H9 (cell line): Measurements from ENCODE around the gene TMEM14B. TPM values are rescaled to one million over a fixed set of nuclear protein-coding genes. Genes with fewer than 3 reads are reported as not detected.

Source experiments
- DNase-seq: peaks from one replicate; pipeline ENCODE4 v3.0.0-alpha.2; 2017
- H2AFZ ChIP-seq: one replicate; pipeline ENCODE4 v1.6.1; 2013; ENCODE audit warnings: mild to moderate bottlenecking, low read length, control low read depth, moderate library complexity
- H2AK5ac ChIP-seq: 2 replicates; pipeline ENCODE4 v1.6.1; 2013; ENCODE audit warnings: low read length, control low read depth, mixed read lengths; ENCODE audit not compliant: insufficient read length
- H2BK120ac ChIP-seq: one replicate; pipeline ENCODE4 v1.6.1; 2013; ENCODE audit warnings: low read depth, mild to moderate bottlenecking, low read length, control low read depth, inconsistent platforms; ENCODE audit not compliant: poor library complexity, severe bottlenecking
- H2BK12ac ChIP-seq: 2 replicates; pipeline ENCODE4 v1.6.1; 2013; ENCODE audit warnings: low read length, control low read depth, mixed read lengths, low read depth; ENCODE audit not compliant: insufficient read length
- H2BK15ac ChIP-seq: 2 replicates; pipeline ENCODE4 v1.6.1; 2013; ENCODE audit warnings: low read depth, low read length, control low read depth
- H2BK20ac ChIP-seq: one replicate; pipeline ENCODE4 v1.6.1; 2013; ENCODE audit warnings: low read depth, mild to moderate bottlenecking, low read length, control low read depth, inconsistent platforms; ENCODE audit not compliant: poor library complexity, severe bottlenecking
- H2BK5ac ChIP-seq: 2 replicates; pipeline ENCODE4 v1.6.1; 2013; ENCODE audit warnings: low read length, control low read depth, mixed read lengths; ENCODE audit not compliant: insufficient read length
- H3K14ac ChIP-seq: 2 replicates; pipeline ENCODE4 v1.6.1; 2013; ENCODE audit warnings: low read length, control low read depth; ENCODE audit not compliant: insufficient read depth
- H3K18ac ChIP-seq: 2 replicates; pipeline ENCODE4 v1.6.1; 2013; ENCODE audit warnings: low read depth, mild to moderate bottlenecking, mixed read lengths, low read length, control low read depth; ENCODE audit not compliant: insufficient read length
- H3K23ac ChIP-seq: 2 replicates; pipeline ENCODE4 v1.6.1; 2013; ENCODE audit warnings: low read length, control low read depth, mixed read lengths, low read depth; ENCODE audit not compliant: insufficient read length
- H3K23me2 ChIP-seq: 2 replicates; pipeline ENCODE4 v1.6.1; 2013; ENCODE audit warnings: low read depth, mild to moderate bottlenecking, mixed read lengths, low read length, control low read depth; ENCODE audit not compliant: insufficient read length, poor library complexity, severe bottlenecking
- H3K27ac ChIP-seq: 2 replicates; pipeline ENCODE4 v1.5.1; 2013; ENCODE audit warnings: low read length, control low read depth, mixed read lengths, low read depth; ENCODE audit not compliant: insufficient read length
- H3K27me3 ChIP-seq: 2 replicates; pipeline ENCODE4 v1.6.1; 2013; ENCODE audit warnings: low read length, control low read depth, inconsistent platforms; ENCODE audit not compliant: insufficient read depth
- H3K4ac ChIP-seq: 2 replicates; pipeline ENCODE4 v1.6.1; 2013; ENCODE audit warnings: low read depth, mild to moderate bottlenecking, control low read depth, inconsistent platforms, low read length, moderate library complexity
- H3K4me1 ChIP-seq: 2 replicates; pipeline ENCODE4 v1.6.1; 2013; ENCODE audit warnings: low read length, control low read depth, inconsistent platforms; ENCODE audit not compliant: insufficient read depth
- H3K4me2 ChIP-seq: 2 replicates; pipeline ENCODE4 v1.6.1; 2013; ENCODE audit warnings: low read length, control low read depth, mixed read lengths; ENCODE audit not compliant: insufficient read length, insufficient read depth
- H3K56ac ChIP-seq: 2 replicates; pipeline ENCODE4 v1.6.1; 2013; ENCODE audit warnings: low read depth, mild to moderate bottlenecking, mixed read lengths, low read length, control low read depth; ENCODE audit not compliant: insufficient read length
- H3K79me1 ChIP-seq: 2 replicates; pipeline ENCODE4 v1.6.1; 2013; ENCODE audit warnings: low read depth, mild to moderate bottlenecking, moderate library complexity, low read length, control low read depth, inconsistent platforms; ENCODE audit not compliant: insufficient read depth, poor library complexity, severe bottlenecking
- H3K79me2 ChIP-seq: 2 replicates; pipeline ENCODE4 v1.6.1; 2013; ENCODE audit warnings: low read length, control low read depth, inconsistent platforms; ENCODE audit not compliant: insufficient read depth
- H3K9ac ChIP-seq: 2 replicates; pipeline ENCODE4 v1.6.1; 2013; ENCODE audit warnings: low read length, control low read depth, mixed read lengths; ENCODE audit not compliant: insufficient read length; ENCODE audit errors: extremely low read depth
- H3K9me3 ChIP-seq: one replicate; pipeline ENCODE4 v1.6.1; 2013; ENCODE audit warnings: low read depth, low read length, inconsistent platforms; ENCODE audit not compliant: control insufficient read depth
- H3T11ph ChIP-seq: one replicate; pipeline ENCODE4 v1.6.1; 2013; ENCODE audit warnings: mild to moderate bottlenecking, low read length, control low read depth, inconsistent platforms
- H4K20me1 ChIP-seq: one replicate; pipeline ENCODE4 v1.6.1; 2013; ENCODE audit not compliant: control insufficient read depth, insufficient read length, insufficient read depth
- H4K5ac ChIP-seq: 2 replicates; pipeline ENCODE4 v1.6.1; 2013; ENCODE audit warnings: low read depth, mild to moderate bottlenecking, mixed read lengths, low read length, control low read depth; ENCODE audit not compliant: insufficient read length
- H4K8ac ChIP-seq: replicated peaks from 2 replicates; pipeline ENCODE4 v1.6.1; 2013; ENCODE audit warnings: low read length, control low read depth, mixed read lengths, low read depth; ENCODE audit not compliant: insufficient read length
- H4K91ac ChIP-seq: 2 replicates; pipeline ENCODE4 v1.6.1; 2013; ENCODE audit warnings: low read depth, mild to moderate bottlenecking, moderate library complexity, mixed read lengths, low read length, control low read depth; ENCODE audit not compliant: insufficient read length
- H3K27ac Mint-ChIP-seq, 3 experiments: 2 replicates in 2 of 3; 3 replicates in 1 of 3; pipeline ENCODE4 v1.8.0; 2020 to 2021; ENCODE audit warnings: mixed read lengths in 3 of 3, mild to moderate bottlenecking in 1 of 3, moderate library complexity in 1 of 3
- H3K27me3 Mint-ChIP-seq: 2 replicates; pipeline ENCODE4 v1.8.0; 2021; ENCODE audit warnings: low read depth, mild to moderate bottlenecking, moderate library complexity, mixed read lengths
- H3K36me3 Mint-ChIP-seq, 3 experiments: 2 replicates in 2 of 3; 3 replicates in 1 of 3; pipeline ENCODE4 v1.8.0; 2020 to 2021; ENCODE audit warnings: low read depth in 3 of 3, mixed read lengths in 3 of 3; ENCODE audit not compliant: insufficient read depth in 1 of 3
- H3K4me1 Mint-ChIP-seq, 2 experiments: 2 replicates each; pipeline ENCODE4 v1.8.0; 2020; ENCODE audit warnings: mixed read lengths in 2 of 2
- H3K4me3 Mint-ChIP-seq, 2 experiments: 2 replicates in 1 of 2; 3 replicates in 1 of 2; pipeline ENCODE4 v1.8.0; 2020 to 2021; ENCODE audit warnings: mild to moderate bottlenecking in 2 of 2, mixed read lengths in 2 of 2, moderate library complexity in 1 of 2
- H3K9me3 Mint-ChIP-seq, 2 experiments: 2 replicates in 1 of 2; 3 replicates in 1 of 2; pipeline ENCODE4 v1.8.0; 2020; ENCODE audit warnings: mild to moderate bottlenecking in 2 of 2, mixed read lengths in 2 of 2, moderate library complexity in 1 of 2
- WGBS: extraction: QIAGEN DNeasy Blood & Tissue Kit; methylation state at CpG from one replicate; pipeline ENCODE4 v1.1.7; 2013; ENCODE audit warnings: missing lambda C conversion rate, low lambda C conversion rate, mixed read lengths; ENCODE audit not compliant: insufficient read length; ENCODE audit errors: extremely low coverage; 5-methylcytosine and 5-hydroxymethylcytosine counted together
- total RNA-seq: library from RNA; stranded (reverse); gene quantifications from 2 replicates; pipeline ENCODE4 v1.2.1, GENCODE V29; 2021
- TF ChIP-seq, protein P1 (sequence below): fragments of 200-600 bp; sonication (generic); conservative IDR thresholded peaks from 3 replicates; pipeline ENCODE4 v1.8.0; 2021; ENCODE audit warnings: antibody characterized with exemption, mild to moderate bottlenecking

The TMEM14B gene
- total RNA-seq, 1 experiment from 2014 or later = 107 TPM

DNA sequence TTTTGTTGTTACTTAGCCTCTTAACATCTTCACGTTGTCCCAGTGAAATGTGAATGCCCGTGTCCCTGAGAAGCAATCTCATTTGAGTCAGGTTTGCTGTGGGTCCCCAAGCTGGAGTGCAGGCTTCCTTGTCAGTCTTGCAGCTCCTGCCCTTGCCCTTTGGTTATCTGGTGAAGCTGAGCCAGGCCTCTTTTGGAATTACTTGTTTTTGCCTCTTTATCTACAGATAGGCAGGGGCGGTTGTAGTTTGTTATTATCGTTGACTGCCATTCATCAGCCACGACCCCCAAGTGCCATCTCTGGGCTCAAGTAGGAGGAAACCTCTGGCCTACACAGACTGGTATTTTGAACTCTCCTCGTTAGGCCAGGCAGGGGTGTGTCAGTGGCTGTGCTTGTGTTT is 22.6 kb upstream of the TMEM14B start:
- Histone ChIP-seq H2BK12ac (no peak overlapping the region), H2AFZ (no peak overlapping the region), H3K23ac (no peak overlapping the region), H2BK20ac (no peak overlapping the region), H3K27ac (no peak overlapping the region), H3K79me2 (no peaks in the 10 kb centered on the region), H3K79me1 (no peaks in the 10 kb centered on the region), H3K23me2 (peaks cover 9% of the 10 kb centered on the region), H4K20me1 (no peaks in the 10 kb centered on the region), H4K91ac (no peak overlapping the region), H3K27me3 (no peaks in the 10 kb centered on the region), H3K4me2 (no peak overlapping the region), H3K18ac (no peak overlapping the region), H3K14ac (no peak overlapping the region), H3K4me1 (0 out of 2 replicates have a peak, but pooled peaks cover 2% of the 10 kb centered on the region), H2BK5ac (no peak overlapping the region), H3K56ac (no peak overlapping the region), H2BK15ac (no peak overlapping the region), H4K5ac (no peak overlapping the region), H3K9me3 (no peaks in the 10 kb centered on the region), H2BK120ac (no peak overlapping the region), H3K9ac (no peak overlapping the region), H2AK5ac (no peak overlapping the region), H4K8ac (no peak overlapping the region), H3T11ph (no peak overlapping the region), H3K4ac (no peak overlapping the region)
- Mint-ChIP-seq H3K27ac (peak overlapping the region; percentile 49 to 65 (median 59); a peak in 3 of 7 replicates), H3K36me3 (peaks cover 12 to 47% (median 43%) of the 10 kb centered on the region in 3 experiments), H3K4me1 (peaks cover 19 to 23% of the 10 kb centered on the region in 2 experiments), H3K4me3 (peak overlapping the region in 1 of 2 experiments; percentile 34; a peak in 1 of 5 replicates), H3K27me3 (no peaks in the 10 kb centered on the region), H3K9me3 (no peaks in the 10 kb centered on the region; a peak in 2 of 5 replicates)
- TF ChIP-seq, protein P1, sequence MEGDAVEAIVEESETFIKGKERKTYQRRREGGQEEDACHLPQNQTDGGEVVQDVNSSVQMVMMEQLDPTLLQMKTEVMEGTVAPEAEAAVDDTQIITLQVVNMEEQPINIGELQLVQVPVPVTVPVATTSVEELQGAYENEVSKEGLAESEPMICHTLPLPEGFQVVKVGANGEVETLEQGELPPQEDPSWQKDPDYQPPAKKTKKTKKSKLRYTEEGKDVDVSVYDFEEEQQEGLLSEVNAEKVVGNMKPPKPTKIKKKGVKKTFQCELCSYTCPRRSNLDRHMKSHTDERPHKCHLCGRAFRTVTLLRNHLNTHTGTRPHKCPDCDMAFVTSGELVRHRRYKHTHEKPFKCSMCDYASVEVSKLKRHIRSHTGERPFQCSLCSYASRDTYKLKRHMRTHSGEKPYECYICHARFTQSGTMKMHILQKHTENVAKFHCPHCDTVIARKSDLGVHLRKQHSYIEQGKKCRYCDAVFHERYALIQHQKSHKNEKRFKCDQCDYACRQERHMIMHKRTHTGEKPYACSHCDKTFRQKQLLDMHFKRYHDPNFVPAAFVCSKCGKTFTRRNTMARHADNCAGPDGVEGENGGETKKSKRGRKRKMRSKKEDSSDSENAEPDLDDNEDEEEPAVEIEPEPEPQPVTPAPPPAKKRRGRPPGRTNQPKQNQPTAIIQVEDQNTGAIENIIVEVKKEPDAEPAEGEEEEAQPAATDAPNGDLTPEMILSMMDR = no peak
- no peak for DNase-seq
- WGBS = no CpG with 5 or more reads among the region's 6 CpGs
